ENCODE data around the gene FGF11. TPM values are rescaled to one million over a fixed set of nuclear protein-coding genes. Genes with fewer than 3 reads are reported as not detected.

Gene FGF11
- polyA plus RNA-seq, 1 of the 3 experiments (the other 2 are of a cell fraction): 1.9 TPM

GRCh38 chr17:7490144-7490543, 50.8 kb downstream of the FGF11 start (continued):
- TF ChIP-seq CTCF (IDR thresholded peaks at IDR 0.05): no peak
- TF ChIP-seq GATA2 (CRISPR knock-in tag; IDR thresholded peaks at IDR 0.05): no peak
- TF ChIP-seq POLR2AphosphoS5 (IDR thresholded peaks at IDR 0.05; ENCODE audit: low read depth, low read length): no peak
- no peak for TF ChIP-seq SMC3 (IDR thresholded peaks at IDR 0.05; ENCODE audit: low read depth, low read length)
- TF ChIP-seq ZBTB33 (IDR thresholded peaks at IDR 0.05; ENCODE audit: borderline replicate concordance, low read depth): no peak

GRCh38 chr17:7491583-7491982, 52.3 kb downstream of the FGF11 start:
- Histone ChIP-seq H3K4me2 (no peak overlapping the region), H3K27me3 (ENCODE audit: insufficient read depth) (no peaks in the 10 kb centered on the region), H3K9me3 (no peaks in the 10 kb centered on the region), H3K27ac (ENCODE audit: low read depth in 2 of 2, low read length in 1 of 2) (no peak overlapping the region), H3K36me3 (replicated peaks in 1 of 2; ENCODE audit: control insufficient read depth in 1 of 2, insufficient read depth in 2 of 2, low read length in 1 of 2) (peaks cover 14 to 23% of the 10 kb centered on the region in 2 experiments), H3K9me2 (no peaks in the 10 kb centered on the region), H3F3A (replicated peaks; ENCODE audit: insufficient read depth) (no peaks in the 10 kb centered on the region), H3K4me3 (ENCODE audit: low read depth in 2 of 2, low read length in 1 of 2) (no peak overlapping the region), H3K79me2 (ENCODE audit: insufficient read depth) (peaks cover 100% of the 10 kb centered on the region), H3K4me1 (ENCODE audit: control insufficient read depth in 1 of 2, insufficient read depth in 2 of 2, low read depth in 1 of 2, low read length in 1 of 2) (peaks cover 10 to 16% of the 10 kb centered on the region in 2 experiments), H4K20me1 (ENCODE audit: insufficient read depth) (peaks cover 99% of the 10 kb centered on the region), H3K9ac (no peak overlapping the region), H2AFZ (ENCODE audit: low read depth) (no peak overlapping the region)
- ChIA-PET CTCF (interaction anchor here (1.2 to 1.4 kb wide), 2 partner anchors 22 to 24 kb away, joined by 3 to 8 read pairs; no protein-coding TSS in a partner anchor), POLR2A (interaction anchor here (0.6 kb wide), 1 partner anchor 91 kb away, joined by 3 read pairs; no protein-coding TSS in a partner anchor)
- 100% methylated on average over 1 of the region's 1 CpG for WGBS (ENCODE audit: low lambda C conversion rate)
- no peak for DNase-seq
- no peak for TF ChIP-seq MAX (IDR thresholded peaks at IDR 0.05; ENCODE audit: low read depth)

- CTCF ChIA-PET: interaction anchor here (0.9 to 1.6 kb wide), 4 partner anchors 9 to 138 kb away, joined by 3 to 8 read pairs (median 4); no protein-coding TSS in a partner anchor
Observed at GRCh38 chr17:7493941-7494340, 54.6 kb downstream of the FGF11 start.

More at GRCh38 chr17:7493941-7494340, 54.6 kb downstream of the FGF11 start:
- Histone ChIP-seq H3K9ac (no peak overlapping the region), H3K4me3 (ENCODE audit: low read depth in 2 of 2, low read length in 1 of 2) (no peak overlapping the region), H3K9me2 (no peaks in the 10 kb centered on the region), H3K79me2 (ENCODE audit: insufficient read depth) (peaks cover 87% of the 10 kb centered on the region), H3K4me2 (no peak overlapping the region), H3F3A (replicated peaks; ENCODE audit: insufficient read depth) (no peaks in the 10 kb centered on the region), H3K27ac (ENCODE audit: low read depth in 2 of 2, low read length in 1 of 2) (no peak overlapping the region), H3K4me1 (ENCODE audit: control insufficient read depth in 1 of 2, insufficient read depth in 2 of 2, low read depth in 1 of 2, low read length in 1 of 2) (peaks cover 0 to 4% of the 10 kb centered on the region in 2 experiments; a peak in 1 of 4 replicates), H4K20me1 (ENCODE audit: insufficient read depth) (peaks cover 81% of the 10 kb centered on the region), H3K36me3 (replicated peaks in 1 of 2; ENCODE audit: control insufficient read depth in 1 of 2, insufficient read depth in 2 of 2, low read length in 1 of 2) (peaks cover 32 to 38% of the 10 kb centered on the region in 2 experiments), H2AFZ (ENCODE audit: low read depth) (no peak overlapping the region), H3K9me3 (no peaks in the 10 kb centered on the region), H3K27me3 (ENCODE audit: insufficient read depth) (no peaks in the 10 kb centered on the region)
- TF ChIP-seq CTCF (IDR thresholded peaks at IDR 0.05) (no peak), JUND (IDR thresholded peaks at IDR 0.05) (no peak), TAF1 (IDR thresholded peaks at IDR 0.05; ENCODE audit: borderline replicate concordance, low read depth, low read length) (no peak), ZBTB33 (IDR thresholded peaks at IDR 0.05; ENCODE audit: borderline replicate concordance, low read depth) (no peak), PBX3 (IDR thresholded peaks at IDR 0.05) (no peak), FOXM1 (IDR thresholded peaks at IDR 0.05; ENCODE audit: low read depth) (no peak)
- POLR2A ChIA-PET: no interaction called here
- no peak for DNase-seq
- 95% methylated on average over 3 of the region's 3 CpGs for WGBS (ENCODE audit: low lambda C conversion rate)

Measured in SK-N-SH (cell line).